NCI-H1436 (cell line): ENCODE measurements around the gene EDN3.

Source experiments
- DNase-seq: peaks from one replicate; lab custom pipeline; 2025; lab: John Stamatoyannopoulos, UW

Gene EDN3

GRCh38 chr20:59365611-59366285, 65.3 kb downstream of the EDN3 start:
- no peak for DNase-seq

- DNase-seq: no peak
Measured at GRCh38 chr20:59371431-59371830, 71.0 kb downstream of the EDN3 start.

- DNase-seq: no peak
Measured at GRCh38 chr20:59374261-59374660, 73.8 kb downstream of the EDN3 start.

GRCh38 chr20:59375541-59375940, 75.1 kb downstream of the EDN3 start:
- DNase-seq: no peak
